Prostate gland (tissue), 2 donors: ENCODE results near the gene GABRA5. TPM values are rescaled to one million over a fixed set of nuclear protein-coding genes. Genes with fewer than 3 reads are reported as not detected.
"Not testable (repeated sequence)": the region's sequence is repeated elsewhere in the genome, so short reads cannot be mapped to it uniquely, and the experiment has no call there.

Experiments
- DNase-seq: peaks from one replicate; pipeline ENCODE4 v3.0.0-alpha.2; 2019; ENCODE audit warnings: low spot score
- H3K27ac ChIP-seq, 2 donors: fragments of 200-600 bp; sonication (generic); 2 replicates each; pipeline ENCODE4 v1.5.1; 2017 to 2019
- H3K27me3 ChIP-seq: fragments of 200-600 bp; sonication (generic); replicated peaks from 2 replicates; pipeline ENCODE4 v1.5.1; 2019; ENCODE audit not compliant: insufficient read depth
- H3K36me3 ChIP-seq, 2 donors: fragments of 200-600 bp; sonication (generic); 1 replicate in 1 of 2; 2 replicates in 1 of 2; pipeline versions ENCODE4 v1.5.1 to v1.8.1; 2017 to 2019
- H3K4me1 ChIP-seq: fragments of 200-600 bp; sonication (generic); replicated peaks from 2 replicates; pipeline ENCODE4 v1.5.1; 2019
- H3K4me3 ChIP-seq, 2 donors: fragments of 200-600 bp; sonication (generic); 2 replicates each; pipeline ENCODE4 v1.5.1; 2017 to 2019
- H3K9me3 ChIP-seq: fragments of 200-600 bp; sonication (generic); 2 replicates; pipeline ENCODE4 v1.5.1; 2017
- POLR2A ChIP-seq: fragments of 450-650 bp; IDR thresholded peaks from one replicate; pipeline ENCODE4 v1.6.1; 2016; ENCODE audit warnings: antibody characterized with exemption, mild to moderate bottlenecking
- POLR2AphosphoS5 ChIP-seq: sonication (generic); formaldehyde crosslinking; IDR thresholded peaks from one replicate; pipeline ENCODE4 v1.6.1; 2017; ENCODE audit warnings: antibody characterized with exemption
- WGBS: methylation state at CpG from one replicate; pipeline ENCODE4 v1.1.5; 2018; 5-methylcytosine and 5-hydroxymethylcytosine counted together
- intact Hi-C: fragments of 100-400 bp; cut with DNase I; formaldehyde crosslinking; loops from one replicate; pipeline ENCODE4 v1.14.2; 2022
- total RNA-seq, 2 donors: library from RNA; depleted of rRNA; stranded (reverse); fragments of >200 nt; gene quantifications; one replicate each; pipeline ENCODE4 v1.1.0, GENCODE V29; 2016
- TF ChIP-seq, protein P1 (sequence below), 4 experiments: fragments of 200-600 bp in 2 of 4; fragments of 450-650 bp in 2 of 4; sonication (generic) in 2 of 4; IDR thresholded peaks; 1 replicate in 3 of 4; 2 replicates in 1 of 4; pipeline ENCODE4 v1.5.1; 2016 to 2019; ENCODE audit warnings: antibody characterized with exemption in 4 of 4, mild to moderate bottlenecking in 2 of 4, moderate library complexity in 2 of 4

The GABRA5 gene
- total RNA-seq = under 1 TPM in 1 of 2 donors, not detected in 1; 0.14 TPM

DNA sequence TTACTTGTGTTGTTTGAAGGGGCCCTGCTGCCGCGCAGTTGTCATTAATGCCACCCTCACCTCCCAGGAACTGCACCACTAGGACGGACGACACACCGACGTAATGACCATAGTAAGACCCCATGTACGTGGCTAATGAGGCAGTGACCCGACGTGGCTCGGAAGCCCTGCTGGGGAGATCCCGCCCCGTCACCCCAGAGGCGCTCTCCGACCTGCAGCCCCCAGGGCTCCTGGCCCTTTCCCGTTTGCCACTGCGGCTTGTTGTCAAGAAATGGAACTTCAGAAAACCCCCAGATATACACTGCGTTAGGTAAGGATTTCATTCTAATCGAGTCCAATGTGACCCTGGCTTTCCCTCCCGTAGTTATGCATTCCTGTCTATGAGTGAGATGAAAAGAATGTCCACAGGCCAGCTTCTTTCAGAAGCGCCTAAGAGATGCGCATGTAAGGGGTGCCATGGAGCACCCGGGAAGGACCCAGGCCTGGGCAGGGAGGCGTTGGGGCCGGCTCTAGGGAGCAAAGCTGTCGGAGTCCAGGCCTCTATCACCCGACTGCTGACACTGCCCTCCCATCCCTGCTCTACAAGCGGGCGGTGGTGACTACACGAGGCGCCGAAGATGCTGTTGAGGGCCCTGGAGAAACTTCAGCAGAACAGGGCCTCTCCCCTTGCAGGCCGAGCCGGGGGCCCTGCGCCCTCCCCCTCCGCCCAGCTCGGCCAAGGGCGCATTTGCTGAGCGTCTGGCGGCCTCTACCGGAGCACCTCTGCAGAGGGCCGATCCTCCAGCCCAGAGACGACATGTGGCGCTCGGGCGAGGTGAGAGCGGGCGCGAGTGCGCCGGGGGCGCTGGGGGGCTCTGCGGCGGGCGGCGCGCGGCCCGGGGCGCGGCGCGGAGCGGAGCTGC is at the start of gene GABRA5:
TSS of gene GABRA5 (plus strand) at position 765 of the 902 bp plus-strand sequence. CDS start 2,187 bp downstream, outside the sequence.
- Histone ChIP-seq H3K4me3 (peak within 1 kb of the TSS in 1 of 2 donors; percentile 7), H3K27ac (no peak within 1 kb of the TSS), H3K27me3 (no peaks in the 10 kb centered on the region), H3K9me3 (no peaks in the 10 kb centered on the region), H3K4me1 (peaks cover 7% of the 10 kb centered on the region), H3K36me3 (no peaks in the 10 kb centered on the region)
- intact Hi-C loops = no loop called here
- 13% methylated on average over 63 of the region's 63 CpGs for WGBS
- no peak for DNase-seq
- TF ChIP-seq, protein P1, sequence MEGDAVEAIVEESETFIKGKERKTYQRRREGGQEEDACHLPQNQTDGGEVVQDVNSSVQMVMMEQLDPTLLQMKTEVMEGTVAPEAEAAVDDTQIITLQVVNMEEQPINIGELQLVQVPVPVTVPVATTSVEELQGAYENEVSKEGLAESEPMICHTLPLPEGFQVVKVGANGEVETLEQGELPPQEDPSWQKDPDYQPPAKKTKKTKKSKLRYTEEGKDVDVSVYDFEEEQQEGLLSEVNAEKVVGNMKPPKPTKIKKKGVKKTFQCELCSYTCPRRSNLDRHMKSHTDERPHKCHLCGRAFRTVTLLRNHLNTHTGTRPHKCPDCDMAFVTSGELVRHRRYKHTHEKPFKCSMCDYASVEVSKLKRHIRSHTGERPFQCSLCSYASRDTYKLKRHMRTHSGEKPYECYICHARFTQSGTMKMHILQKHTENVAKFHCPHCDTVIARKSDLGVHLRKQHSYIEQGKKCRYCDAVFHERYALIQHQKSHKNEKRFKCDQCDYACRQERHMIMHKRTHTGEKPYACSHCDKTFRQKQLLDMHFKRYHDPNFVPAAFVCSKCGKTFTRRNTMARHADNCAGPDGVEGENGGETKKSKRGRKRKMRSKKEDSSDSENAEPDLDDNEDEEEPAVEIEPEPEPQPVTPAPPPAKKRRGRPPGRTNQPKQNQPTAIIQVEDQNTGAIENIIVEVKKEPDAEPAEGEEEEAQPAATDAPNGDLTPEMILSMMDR (IDR thresholded peaks at IDR 0.05) = peak in 1 of 4 experiments; percentile 8
- TF ChIP-seq POLR2AphosphoS5 = no peak

DNA sequence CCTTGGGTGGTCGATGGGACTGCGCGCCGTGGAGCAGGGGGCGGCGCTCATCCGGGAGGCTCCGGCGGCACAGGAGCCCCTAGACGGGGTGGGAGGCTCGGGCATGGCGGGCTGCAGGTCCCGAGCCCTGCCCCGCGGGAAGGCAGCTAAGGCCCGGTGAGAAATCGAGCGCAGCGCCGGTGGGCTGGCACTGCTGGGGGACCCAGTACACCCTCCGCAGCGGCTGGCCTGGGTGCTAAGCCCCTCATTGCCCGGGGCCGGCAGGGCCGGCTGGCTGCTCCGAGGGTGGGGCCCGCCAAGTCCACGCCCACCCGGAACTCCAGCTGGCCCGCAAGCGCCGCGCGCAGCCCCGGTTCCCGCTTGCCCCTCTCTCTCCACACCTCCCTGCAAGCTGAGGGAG is 35.7 kb upstream of the GABRA5 start:
- DNase-seq, H3K9me3 ChIP-seq, H3K4me1 ChIP-seq, H3K36me3 ChIP-seq, H3K4me3 ChIP-seq, intact Hi-C loops, H3K27ac ChIP-seq, H3K27me3 ChIP-seq: not testable (repeated sequence)
- 96% methylated on average over 32 of the region's 36 CpGs for WGBS

DNA sequence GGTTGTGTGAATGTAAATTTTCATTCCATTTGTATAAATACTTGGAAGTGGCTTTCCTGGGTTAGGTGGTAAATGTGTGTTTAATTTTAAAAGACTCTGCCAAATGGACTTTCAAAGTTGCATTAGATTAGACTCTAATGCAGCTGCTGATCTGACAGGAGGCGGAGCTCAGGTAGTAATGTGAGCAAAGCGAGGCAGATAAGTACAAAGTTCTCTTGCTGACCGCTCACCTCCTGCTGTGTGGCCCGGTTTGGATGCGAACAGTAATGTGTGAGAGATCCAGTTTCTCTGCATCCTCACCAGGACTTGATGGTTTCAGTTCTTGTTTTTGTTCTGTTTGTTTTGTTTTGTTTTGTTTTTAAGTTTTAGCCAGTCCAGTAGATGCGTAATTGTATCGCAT is 34.9 kb upstream of the GABRA5 start:
- H3K9me3 ChIP-seq = no peaks in the 10 kb centered on the region
- H3K4me3 ChIP-seq = no peak overlapping the region
- 91% methylated on average over 7 of the region's 7 CpGs for WGBS
- H3K36me3 ChIP-seq = no peaks in the 10 kb centered on the region
- TF ChIP-seq POLR2AphosphoS5 = no peak
- TF ChIP-seq, protein P1 (IDR thresholded peaks at IDR 0.05) = no peak
- no peak for TF ChIP-seq POLR2A
- no peak for DNase-seq
- H3K27me3 ChIP-seq = no peaks in the 10 kb centered on the region
- no peaks in the 10 kb centered on the region for H3K4me1 ChIP-seq
- no peak overlapping the region for H3K27ac ChIP-seq
- intact Hi-C loops = no loop called here

DNA sequence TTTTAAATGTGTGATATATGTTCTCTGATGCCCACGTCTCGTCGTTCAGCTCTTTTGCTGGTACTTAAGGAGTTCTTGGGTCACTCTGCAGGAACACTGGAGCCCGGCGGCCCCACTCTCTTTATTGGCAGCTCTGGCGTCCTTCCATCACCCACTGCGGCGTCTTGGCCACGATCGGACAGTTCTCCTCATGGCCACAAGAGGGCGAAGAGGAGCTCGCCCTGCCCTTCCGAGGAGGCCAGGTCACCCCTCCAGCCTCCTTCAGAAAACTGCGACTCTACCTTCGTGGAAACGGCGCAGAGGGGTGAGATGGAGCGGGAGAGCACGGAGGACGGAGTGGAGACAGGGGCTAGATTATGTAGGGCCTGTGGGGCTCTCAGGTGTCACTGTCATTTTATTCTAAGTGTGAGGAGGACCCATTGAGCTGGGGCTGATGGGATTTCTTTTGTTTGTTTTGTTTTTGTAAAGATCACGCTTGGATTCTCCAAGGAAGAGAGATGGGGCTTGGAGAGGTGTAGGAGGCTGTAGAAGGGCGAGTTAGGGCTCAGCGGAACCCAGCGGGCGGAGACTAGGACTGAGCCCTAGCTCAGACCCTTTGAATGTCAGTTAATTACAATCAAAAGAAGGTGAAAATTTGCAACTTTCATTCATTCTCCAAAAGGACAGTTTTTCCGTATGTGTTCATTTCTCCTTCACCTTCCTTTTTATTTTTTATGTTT is 28.0 kb upstream of the GABRA5 start:
- no peak overlapping the region for H3K4me3 ChIP-seq
- DNase-seq = no peak
- H3K27me3 ChIP-seq = no peaks in the 10 kb centered on the region
- 81% methylated on average over 26 of the region's 26 CpGs for WGBS
- H3K9me3 ChIP-seq = no peaks in the 10 kb centered on the region
- TF ChIP-seq, protein P1 (IDR thresholded peaks at IDR 0.05) = peak in 1 of 4 experiments; percentile 20
- TF ChIP-seq POLR2A (no peak), POLR2AphosphoS5 (no peak)
- no peaks in the 10 kb centered on the region for H3K4me1 ChIP-seq
- intact Hi-C loops = no loop called here
- no peak overlapping the region for H3K27ac ChIP-seq
- no peaks in the 10 kb centered on the region for H3K36me3 ChIP-seq

DNA sequence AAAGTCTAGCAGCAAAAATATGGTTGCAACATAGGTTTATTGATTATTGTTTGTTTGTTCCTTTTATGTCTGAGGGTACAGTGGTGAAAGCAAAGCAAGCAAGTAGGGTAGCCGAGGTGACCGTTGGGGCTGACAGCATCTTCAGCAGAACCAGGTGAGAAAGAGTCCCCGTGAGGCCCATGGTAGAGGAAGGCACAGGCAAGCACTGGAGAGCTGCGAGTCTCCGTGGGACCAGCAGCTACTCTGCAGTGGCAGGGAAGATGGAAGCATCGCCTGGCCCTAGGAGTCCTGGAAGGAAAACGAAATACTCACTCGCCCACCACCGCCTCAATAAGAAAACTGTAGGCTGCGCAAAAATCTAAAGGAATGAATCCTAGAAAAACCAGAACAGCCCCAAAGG is 25.3 kb upstream of the GABRA5 start:
- Histone ChIP-seq H3K4me3 (no peak overlapping the region), H3K27ac (no peak overlapping the region), H3K27me3 (no peaks in the 10 kb centered on the region), H3K36me3 (no peaks in the 10 kb centered on the region), H3K4me1 (no peaks in the 10 kb centered on the region), H3K9me3 (no peaks in the 10 kb centered on the region)
- TF ChIP-seq, protein P1 (IDR thresholded peaks at IDR 0.05) = no peak
- TF ChIP-seq POLR2AphosphoS5 (no peak), POLR2A (no peak)
- no peak for DNase-seq
- intact Hi-C loops = no loop called here
- WGBS = 74% methylated on average over 10 of the region's 10 CpGs
